ENCODE measurements around the gene LRRC7. TPM values are rescaled to one million over a fixed set of nuclear protein-coding genes. Genes with fewer than 3 reads are reported as not detected.

LRRC7 gene
- total RNA-seq, 4 donors from 2014 or later = under 0.01 TPM; not detected in 3

DNA sequence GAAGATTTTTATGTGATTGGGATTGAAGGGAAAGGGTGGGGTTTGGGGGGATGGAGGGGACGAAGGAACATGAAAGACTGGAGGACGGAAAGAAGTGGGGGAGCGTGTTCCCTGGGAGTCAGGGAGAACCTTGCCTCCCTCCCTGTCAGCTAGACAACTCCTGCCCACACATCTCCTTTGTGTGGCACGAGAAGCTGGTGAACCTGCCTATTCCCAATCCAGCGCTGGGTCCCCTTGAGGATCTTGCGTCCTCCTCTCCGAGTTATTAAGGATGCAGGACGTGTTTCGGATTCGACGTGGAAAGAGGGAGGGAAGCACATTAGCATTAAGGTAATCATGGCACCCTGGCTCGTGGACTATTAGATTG lies 1.4 kb downstream of the LRRC7 start:
- H3K4me3 ChIP-seq = peak overlapping the region in 3 of 4 donors; percentile 46 to 59 (median 54)
- peaks cover 0 to 54% (median 0%) of the 10 kb centered on the region in 4 donors for H3K27me3 ChIP-seq
- intact Hi-C loops (cut with DNase I) = no loop called here
- 0 to 12% methylated on average over 12 of the region's 12 CpGs for WGBS, 2 donors
- no peak overlapping the region for H3K27ac ChIP-seq
- H3K4me1 ChIP-seq = peaks cover 4 to 35% (median 8%) of the 10 kb centered on the region in 3 donors
- TF ChIP-seq CTCF (IDR thresholded peaks at IDR 0.05) (no peak), POLR2A (IDR thresholded peaks at IDR 0.05) (no peak)
- no peaks in the 10 kb centered on the region for H3K36me3 ChIP-seq
- H3K9me3 ChIP-seq = no peaks in the 10 kb centered on the region
- no peak for DNase-seq

GRCh38 chr1:69569576-69570328 lies 2.0 kb downstream of the LRRC7 start:
- TF ChIP-seq CTCF (IDR thresholded peaks at IDR 0.05) (no peak), POLR2A (IDR thresholded peaks at IDR 0.05) (no peak)
- intact Hi-C loops (cut with DNase I) = no loop called here
- peaks cover 4 to 35% (median 8%) of the 10 kb centered on the region in 3 donors for H3K4me1 ChIP-seq
- H3K9me3 ChIP-seq = no peaks in the 10 kb centered on the region
- WGBS, 2 donors = 10 to 19% methylated on average over 20 to 26 of the region's 26 CpGs
- no peak for DNase-seq
- H3K4me3 ChIP-seq = peak overlapping the region in 3 of 4 donors; percentile 46 to 59 (median 54)
- H3K27me3 ChIP-seq = peaks cover 0 to 54% (median under 1%) of the 10 kb centered on the region in 4 donors
- H3K27ac ChIP-seq = no peak overlapping the region
- H3K36me3 ChIP-seq = no peaks in the 10 kb centered on the region

DNA sequence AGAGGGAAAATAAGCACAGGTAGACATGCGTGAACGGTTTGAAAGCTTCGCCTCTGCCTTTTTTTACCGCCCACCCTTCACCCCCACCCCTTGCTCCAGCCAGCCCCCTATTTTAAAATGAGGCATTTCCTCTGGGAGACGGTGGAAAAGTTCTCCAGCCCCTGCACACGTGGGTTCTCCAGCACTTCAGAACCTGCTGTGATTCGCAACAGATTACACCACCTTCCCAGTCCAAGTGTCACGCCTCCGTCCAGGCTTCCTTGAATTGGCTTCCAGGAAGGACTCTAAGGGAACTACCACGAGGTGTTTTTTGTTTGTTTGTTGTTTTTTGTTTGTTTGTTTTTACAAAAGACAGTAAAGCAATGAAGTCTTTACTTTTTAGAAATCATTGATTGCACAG lies 2.6 kb downstream of the LRRC7 start:
- TF ChIP-seq POLR2A (IDR thresholded peaks at IDR 0.05) = no peak
- TF ChIP-seq CTCF (IDR thresholded peaks at IDR 0.05) = no peak
- Histone ChIP-seq H3K4me1 (peaks cover 4 to 35% (median 8%) of the 10 kb centered on the region in 3 donors), H3K36me3 (no peaks in the 10 kb centered on the region), H3K9me3 (no peaks in the 10 kb centered on the region), H3K27ac (no peak overlapping the region), H3K27me3 (peaks cover 0 to 52% (median 2%) of the 10 kb centered on the region in 4 donors), H3K4me3 (no peak overlapping the region)
- no peak for DNase-seq
- WGBS, 2 donors = 51 to 63% methylated on average over 10 of the region's 10 CpGs
- intact Hi-C loops (cut with DNase I) = no loop called here

DNA sequence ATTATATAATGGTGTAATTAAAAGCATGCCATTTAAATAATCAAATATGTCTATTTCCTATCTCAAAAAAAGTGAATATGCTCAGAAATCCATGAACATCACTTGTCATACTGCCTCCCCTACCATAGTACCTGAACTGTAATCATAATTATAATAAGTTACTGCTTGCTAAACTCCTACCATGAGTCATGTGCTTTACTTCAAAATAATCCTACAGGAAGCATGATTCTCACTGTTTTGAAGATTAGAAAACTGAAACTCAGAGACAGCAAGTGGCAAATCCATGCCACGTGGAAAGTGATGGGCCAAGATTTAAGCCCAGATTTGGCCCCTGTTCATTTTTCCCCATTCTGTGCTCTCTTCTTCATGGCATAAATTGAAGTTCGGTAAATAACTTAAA lies 5.2 kb downstream of the LRRC7 start:
- Histone ChIP-seq H3K9me3 (no peaks in the 10 kb centered on the region), H3K27ac (no peak overlapping the region), H3K4me1 (peaks cover 0 to 21% (median 8%) of the 10 kb centered on the region in 3 donors), H3K4me3 (no peak overlapping the region), H3K36me3 (no peaks in the 10 kb centered on the region), H3K27me3 (peaks cover 0 to 29% (median 2%) of the 10 kb centered on the region in 4 donors)
- no peak for DNase-seq
- 39 to 59% methylated on average over 2 of the region's 2 CpGs for WGBS, 2 donors
- intact Hi-C loops (cut with DNase I) = no loop called here
- TF ChIP-seq POLR2A (IDR thresholded peaks at IDR 0.05) (no peak), CTCF (IDR thresholded peaks at IDR 0.05) (no peak)

- Histone ChIP-seq H3K4me3 (no peak overlapping the region), H3K27me3 (peaks cover 0 to 19% (median 2%) of the 10 kb centered on the region in 4 donors), H3K9me3 (no peaks in the 10 kb centered on the region), H3K4me1 (peaks cover 0 to 11% (median under 1%) of the 10 kb centered on the region in 3 donors), H3K27ac (no peak overlapping the region), H3K36me3 (no peaks in the 10 kb centered on the region)
- DNase-seq = no peak
- 40 to 41% methylated on average over 2 of the region's 2 CpGs for WGBS, 2 donors
- intact Hi-C loops (cut with DNase I) = no loop called here
- TF ChIP-seq POLR2A (IDR thresholded peaks at IDR 0.05) (no peak), CTCF (IDR thresholded peaks at IDR 0.05) (no peak)
Measured at GRCh38 chr1:69573911-69574310, 6.2 kb downstream of the LRRC7 start.

Measured in esophagus squamous epithelium (tissue), 5 donors.